ENCODE measurements around the gene RIC1.
"Not testable (repeated sequence)": the region's sequence is repeated elsewhere in the genome, so short reads cannot be mapped to it uniquely, and the experiment has no call there.

The RIC1 gene

GRCh38 chr9:5722679-5723078, 93.8 kb downstream of the RIC1 start:
- DNase-seq (ENCODE audit: low read depth): not testable (repeated sequence)

GRCh38 chr9:5735072-5735471, 106.2 kb downstream of the RIC1 start:
- DNase-seq (ENCODE audit: low read depth): no peak

GRCh38 chr9:5736563-5737346, 107.8 kb downstream of the RIC1 start:
- DNase-seq (ENCODE audit: low read depth): no peak

GRCh38 chr9:5743109-5743508, 114.2 kb downstream of the RIC1 start:
- no peak for DNase-seq (ENCODE audit: low read depth)

GRCh38 chr9:5748438-5748837, 119.5 kb downstream of the RIC1 start:
- no peak for DNase-seq (ENCODE audit: low read depth)

GRCh38 chr9:5749306-5749705, 120.4 kb downstream of the RIC1 start:
- DNase-seq (ENCODE audit: low read depth): no peak

- DNase-seq (ENCODE audit: low read depth): no peak
Observed at GRCh38 chr9:5750569-5750968, 121.7 kb downstream of the RIC1 start.

- no peak for DNase-seq (ENCODE audit: low read depth)
Observed at GRCh38 chr9:5756633-5757032, 127.7 kb downstream of the RIC1 start.

GRCh38 chr9:5760338-5760737, 131.4 kb downstream of the RIC1 start:
- DNase-seq (ENCODE audit: low read depth): no peak

GRCh38 chr9:5762421-5762820, 133.5 kb downstream of the RIC1 start:
- no peak for DNase-seq (ENCODE audit: low read depth)

- DNase-seq (ENCODE audit: low read depth): no peak
Observed at GRCh38 chr9:5764130-5764868, 135.4 kb downstream of the RIC1 start.

- DNase-seq (ENCODE audit: low read depth): no peak
Observed at GRCh38 chr9:5767968-5768932, 139.3 kb downstream of the RIC1 start.

- DNase-seq (ENCODE audit: low read depth): no peak
Observed at GRCh38 chr9:5773324-5773999, 144.6 kb downstream of the RIC1 start.

GRCh38 chr9:5778805-5779204, 149.9 kb downstream of the RIC1 start:
- DNase-seq (ENCODE audit: low read depth): no peak

- not testable (repeated sequence) for DNase-seq (ENCODE audit: low read depth)
Observed at GRCh38 chr9:5779705-5780218, 150.9 kb downstream of the RIC1 start.

- not testable (repeated sequence) for DNase-seq (ENCODE audit: low read depth)
Observed at GRCh38 chr9:5783420-5783819, 154.5 kb downstream of the RIC1 start.

- DNase-seq (ENCODE audit: low read depth): no peak
Observed at GRCh38 chr9:5783982-5784381, 155.1 kb downstream of the RIC1 start.

- no peak for DNase-seq (ENCODE audit: low read depth)
Observed at GRCh38 chr9:5784526-5785315, 155.8 kb downstream of the RIC1 start.

- DNase-seq (ENCODE audit: low read depth): no peak
Observed at GRCh38 chr9:5786370-5787127, 157.6 kb downstream of the RIC1 start.

GRCh38 chr9:5787220-5787619, 158.3 kb downstream of the RIC1 start:
- no peak for DNase-seq (ENCODE audit: low read depth)

Measured in T follicular helper cell (primary cell).